Astrocyte (in vitro differentiated cells and primary cell): ENCODE results near the gene GDPD5. TPM values are rescaled to one million over a fixed set of nuclear protein-coding genes. Genes with fewer than 3 reads are reported as not detected.
A peak's percentile ranks its signal among the peaks of the same experiment; 100 is the strongest.

Experiments
- DNase-seq: peaks from one replicate; pipeline ENCODE4 v3.0.0-alpha.2; 2010; ENCODE audit warnings: low read depth
- FAIRE-seq: peaks from 2 replicates; lab custom pipeline; 2011; peaks lifted over from hg19 to GRCh38; lab: Jason Lieb, UNC
- H2AFZ ChIP-seq: 2 replicates; pipeline ENCODE4 v1.6.0; 2012; ENCODE audit warnings: low read depth, low read length, inconsistent platforms
- H3K27ac ChIP-seq: 2 replicates; pipeline ENCODE4 v1.5.1; 2011; ENCODE audit warnings: low read depth, low read length, inconsistent platforms
- H3K27me3 ChIP-seq: 2 replicates; pipeline ENCODE4 v1.6.0; 2011; ENCODE audit warnings: low read length, inconsistent platforms; ENCODE audit not compliant: insufficient read depth
- H3K36me3 ChIP-seq: 2 replicates; pipeline ENCODE4 v1.5.1; 2011; ENCODE audit warnings: low read length, inconsistent platforms; ENCODE audit not compliant: insufficient read depth
- H3K4me1 ChIP-seq: 2 replicates; pipeline ENCODE4 v1.5.1; 2011; ENCODE audit warnings: low read length, inconsistent platforms; ENCODE audit not compliant: insufficient read depth
- H3K4me2 ChIP-seq: 2 replicates; pipeline ENCODE4 v1.6.0; 2012; ENCODE audit warnings: low read length, inconsistent platforms
- H3K4me3 ChIP-seq: 2 replicates; pipeline ENCODE4 v1.5.1; 2011; ENCODE audit warnings: low read depth, mild to moderate bottlenecking, low read length, inconsistent platforms; ENCODE audit not compliant: insufficient read depth
- H3K79me2 ChIP-seq: 2 replicates; pipeline ENCODE4 v1.6.0; 2012; ENCODE audit warnings: mild to moderate bottlenecking, low read length, inconsistent platforms; ENCODE audit not compliant: insufficient read depth
- H3K9ac ChIP-seq: 2 replicates; pipeline ENCODE4 v1.6.0; 2012; ENCODE audit warnings: mild to moderate bottlenecking, low read length, inconsistent platforms
- H3K9me3 ChIP-seq: 2 replicates; pipeline ENCODE4 v1.5.1; 2012; ENCODE audit warnings: low read depth, mild to moderate bottlenecking, low read length, inconsistent platforms; ENCODE audit not compliant: insufficient read depth
- H4K20me1 ChIP-seq: 2 replicates; pipeline ENCODE4 v1.6.0; 2012; ENCODE audit warnings: low read length, inconsistent platforms; ENCODE audit not compliant: insufficient read depth
- H3K27ac Mint-ChIP-seq: one replicate; pipeline ENCODE4 v1.8.0; 2021; ENCODE audit warnings: mild to moderate bottlenecking, mixed read lengths; ENCODE audit not compliant: unreplicated experiment
- H3K27me3 Mint-ChIP-seq: one replicate; pipeline ENCODE4 v1.8.0; 2021; ENCODE audit warnings: low read depth, mixed read lengths; ENCODE audit not compliant: unreplicated experiment
- H3K36me3 Mint-ChIP-seq: one replicate; pipeline ENCODE4 v1.8.0; 2021; ENCODE audit warnings: low read depth, mixed read lengths; ENCODE audit not compliant: unreplicated experiment
- H3K4me1 Mint-ChIP-seq: one replicate; pipeline ENCODE4 v1.8.0; 2021; ENCODE audit warnings: low read depth, mixed read lengths; ENCODE audit not compliant: unreplicated experiment
- H3K4me3 Mint-ChIP-seq: one replicate; pipeline ENCODE4 v1.8.0; 2021; ENCODE audit warnings: mild to moderate bottlenecking, moderate library complexity, mixed read lengths; ENCODE audit not compliant: unreplicated experiment
- H3K9me3 Mint-ChIP-seq: one replicate; pipeline ENCODE4 v1.8.0; 2021; ENCODE audit warnings: mild to moderate bottlenecking, mixed read lengths; ENCODE audit not compliant: unreplicated experiment
- CTCF ChIP-seq: IDR thresholded peaks from 2 replicates; pipeline ENCODE4 v1.5.1; 2011; ENCODE audit warnings: low read depth, mild to moderate bottlenecking, inconsistent platforms, low read length, moderate library complexity; ENCODE audit not compliant: insufficient read depth
- EZH2 ChIP-seq: IDR thresholded peaks from 2 replicates; pipeline ENCODE4 v1.6.1; 2012; ENCODE audit warnings: mild to moderate bottlenecking, low read length, inconsistent platforms; ENCODE audit not compliant: insufficient read depth
- total RNA-seq: library from RNA; stranded (reverse); gene quantifications from 2 replicates; pipeline ENCODE4 v1.2.1, GENCODE V29; 2021

GDPD5 gene
- total RNA-seq, 1 donor from 2014 or later: 9.4 TPM

GRCh38 chr11:75474878-75475766, 50.6 kb downstream of the GDPD5 start:
- H3K27ac ChIP-seq: no peak overlapping the region
- H3K4me2 ChIP-seq: peak overlapping the region; percentile 61
- no peaks in the 10 kb centered on the region for H3K36me3 ChIP-seq
- H3K79me2 ChIP-seq: no peaks in the 10 kb centered on the region
- H2AFZ ChIP-seq: peak overlapping the region; percentile 76
- TF ChIP-seq EZH2 (no peak), CTCF (no peak)
- FAIRE-seq: no peak
- no peak overlapping the region for H3K27ac Mint-ChIP-seq
- H3K4me1 Mint-ChIP-seq: peaks cover 17% of the 10 kb centered on the region
- H3K27me3 Mint-ChIP-seq: peaks cover 12% of the 10 kb centered on the region
- no peaks in the 10 kb centered on the region for H3K27me3 ChIP-seq
- H3K4me1 ChIP-seq: peaks cover 10% of the 10 kb centered on the region
- no peak overlapping the region for H3K4me3 Mint-ChIP-seq
- H3K4me3 ChIP-seq: no peak overlapping the region
- no peaks in the 10 kb centered on the region for H3K36me3 Mint-ChIP-seq
- no peaks in the 10 kb centered on the region for H4K20me1 ChIP-seq
- peak overlapping the region; percentile 5 for H3K9ac ChIP-seq
- H3K9me3 Mint-ChIP-seq: no peaks in the 10 kb centered on the region
- no peak for DNase-seq
- H3K9me3 ChIP-seq: no peaks in the 10 kb centered on the region

- Mint-ChIP-seq H3K27ac (no peak overlapping the region), H3K4me3 (no peak overlapping the region), H3K4me1 (peaks cover 17% of the 10 kb centered on the region), H3K27me3 (peaks cover 12% of the 10 kb centered on the region), H3K36me3 (no peaks in the 10 kb centered on the region), H3K9me3 (no peaks in the 10 kb centered on the region)
- no peaks in the 10 kb centered on the region for H4K20me1 ChIP-seq
- H3K36me3 ChIP-seq: no peaks in the 10 kb centered on the region
- no peak overlapping the region for H3K9ac ChIP-seq
- no peaks in the 10 kb centered on the region for H3K9me3 ChIP-seq
- H3K4me1 ChIP-seq: peaks cover 11% of the 10 kb centered on the region
- no peaks in the 10 kb centered on the region for H3K79me2 ChIP-seq
- no peak overlapping the region for H3K4me3 ChIP-seq
- TF ChIP-seq EZH2 (no peak), CTCF (no peak)
- no peak overlapping the region for H3K27ac ChIP-seq
- FAIRE-seq: no peak
- no peak for DNase-seq
- H2AFZ ChIP-seq: no peak overlapping the region
- H3K4me2 ChIP-seq: no peak overlapping the region
- H3K27me3 ChIP-seq: no peaks in the 10 kb centered on the region
These were observed 51.5 kb downstream of the GDPD5 start for GRCh38 chr11:75474240-75474639.

GRCh38 chr11:75473684-75474083, 52.1 kb downstream of the GDPD5 start:
- no peak overlapping the region for H3K9ac ChIP-seq
- no peaks in the 10 kb centered on the region for H3K79me2 ChIP-seq
- no peaks in the 10 kb centered on the region for H3K36me3 Mint-ChIP-seq
- H3K4me1 ChIP-seq: peaks cover 17% of the 10 kb centered on the region
- no peak overlapping the region for H3K4me3 Mint-ChIP-seq
- H3K4me1 Mint-ChIP-seq: peaks cover 20% of the 10 kb centered on the region
- TF ChIP-seq CTCF (no peak), EZH2 (no peak)
- no peak overlapping the region for H3K27ac ChIP-seq
- no peak overlapping the region for H3K27ac Mint-ChIP-seq
- no peak overlapping the region for H2AFZ ChIP-seq
- no peak for DNase-seq
- peaks cover 12% of the 10 kb centered on the region for H3K27me3 Mint-ChIP-seq
- H3K9me3 Mint-ChIP-seq: no peaks in the 10 kb centered on the region
- H3K4me3 ChIP-seq: no peak overlapping the region
- no peak for FAIRE-seq
- H4K20me1 ChIP-seq: no peaks in the 10 kb centered on the region
- H3K27me3 ChIP-seq: no peaks in the 10 kb centered on the region
- no peaks in the 10 kb centered on the region for H3K9me3 ChIP-seq
- H3K36me3 ChIP-seq: no peaks in the 10 kb centered on the region
- H3K4me2 ChIP-seq: no peak overlapping the region
